ENCODE results near the gene USP15.

USP15 gene

DNA sequence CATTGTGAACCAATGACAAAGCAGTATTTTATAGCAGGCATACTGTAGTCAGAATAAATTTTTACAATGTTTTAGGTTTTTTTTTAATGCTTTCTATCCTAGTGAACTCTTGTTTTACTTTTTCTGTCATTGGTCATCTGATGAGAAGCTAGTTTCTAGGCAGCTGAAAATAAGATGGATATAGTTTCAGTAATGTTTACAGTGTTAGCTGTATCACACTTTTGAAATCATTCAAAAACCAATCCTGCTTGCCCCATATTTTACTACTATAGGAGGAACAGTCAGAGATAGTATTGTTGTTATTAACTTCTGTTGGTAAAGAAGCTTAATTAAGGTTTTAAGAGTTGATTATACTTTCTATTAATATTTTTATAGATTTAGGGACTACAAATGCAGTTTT is 24.5 kb downstream of the USP15 start:
- DNase-seq (ENCODE audit: low read depth), result no peak

- DNase-seq (ENCODE audit: low read depth), result no peak
These were observed 25.1 kb downstream of the USP15 start for GRCh38 chr12:62285284-62285683.

- DNase-seq (ENCODE audit: low read depth), result no peak
These were observed 28.1 kb downstream of the USP15 start for GRCh38 chr12:62288328-62288727.

DNA sequence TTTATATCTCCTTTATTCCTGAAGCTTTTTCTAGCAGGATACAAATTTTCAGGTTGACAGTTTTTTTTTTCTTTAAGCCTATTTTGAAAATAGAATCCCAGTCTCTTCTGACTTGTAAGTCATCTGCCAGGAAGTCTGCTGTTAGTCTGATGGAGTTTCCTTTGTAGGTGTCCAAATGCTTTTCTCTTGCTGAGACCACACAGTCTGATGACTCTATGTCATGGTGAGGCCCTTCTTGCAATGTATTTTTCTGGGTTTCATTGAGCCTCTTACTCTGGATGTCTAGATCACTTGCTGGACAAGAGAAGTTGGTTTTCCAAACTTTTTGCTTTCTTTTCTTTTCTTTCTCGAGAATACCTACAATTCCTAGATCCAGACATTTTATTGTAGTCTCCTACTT is 30.6 kb downstream of the USP15 start:
- no peak for DNase-seq (ENCODE audit: low read depth)

GRCh38 chr12:62291864-62292760 is 31.9 kb downstream of the USP15 start:
- DNase-seq (ENCODE audit: low read depth), result no peak

- no peak for DNase-seq (ENCODE audit: low read depth)
These were observed 32.6 kb downstream of the USP15 start for GRCh38 chr12:62292761-62293344.

DNA sequence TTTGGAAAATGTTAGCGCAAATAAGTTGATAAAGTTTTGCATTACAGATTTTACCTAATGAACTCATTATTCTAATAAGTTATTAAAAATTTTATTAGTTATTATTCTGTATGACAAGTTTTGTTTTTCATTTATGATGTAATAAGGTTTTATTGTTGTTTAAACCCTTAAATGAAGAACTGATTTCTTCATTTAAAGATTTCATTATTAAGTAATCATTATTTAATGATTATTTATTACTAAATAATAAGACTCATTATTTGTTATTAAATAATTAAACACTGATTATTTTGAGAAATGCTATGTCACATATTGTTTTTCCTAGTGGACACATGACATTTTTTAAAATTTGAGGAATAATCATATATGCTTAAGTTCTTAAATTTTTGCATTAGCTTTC is 34.2 kb downstream of the USP15 start:
- no peak for DNase-seq (ENCODE audit: low read depth)

GRCh38 chr12:62296001-62296400 is 35.8 kb downstream of the USP15 start:
- no peak for DNase-seq (ENCODE audit: low read depth)

GRCh38 chr12:62297321-62297720 is 37.1 kb downstream of the USP15 start:
- DNase-seq (ENCODE audit: low read depth), result no peak

DNA sequence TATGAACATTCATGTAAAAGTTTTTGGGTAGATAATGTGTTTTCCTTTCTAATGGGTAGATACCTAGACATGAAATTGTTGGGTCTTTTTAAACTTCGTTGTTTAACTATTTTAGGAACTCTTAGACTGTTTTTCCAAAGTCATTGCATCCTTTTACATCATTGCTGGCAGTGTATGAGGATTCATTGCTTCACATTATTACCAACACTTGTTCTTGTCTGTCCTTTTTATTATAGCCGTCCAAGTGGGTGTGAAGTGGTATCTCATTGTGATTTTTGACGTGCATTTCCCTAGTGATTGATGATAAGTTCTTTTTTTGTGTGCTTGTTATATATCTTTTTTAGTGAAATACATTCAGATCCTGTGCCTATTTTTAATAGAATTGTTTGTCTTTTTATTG is 39.4 kb downstream of the USP15 start:
- DNase-seq (ENCODE audit: low read depth), result no peak

DNA sequence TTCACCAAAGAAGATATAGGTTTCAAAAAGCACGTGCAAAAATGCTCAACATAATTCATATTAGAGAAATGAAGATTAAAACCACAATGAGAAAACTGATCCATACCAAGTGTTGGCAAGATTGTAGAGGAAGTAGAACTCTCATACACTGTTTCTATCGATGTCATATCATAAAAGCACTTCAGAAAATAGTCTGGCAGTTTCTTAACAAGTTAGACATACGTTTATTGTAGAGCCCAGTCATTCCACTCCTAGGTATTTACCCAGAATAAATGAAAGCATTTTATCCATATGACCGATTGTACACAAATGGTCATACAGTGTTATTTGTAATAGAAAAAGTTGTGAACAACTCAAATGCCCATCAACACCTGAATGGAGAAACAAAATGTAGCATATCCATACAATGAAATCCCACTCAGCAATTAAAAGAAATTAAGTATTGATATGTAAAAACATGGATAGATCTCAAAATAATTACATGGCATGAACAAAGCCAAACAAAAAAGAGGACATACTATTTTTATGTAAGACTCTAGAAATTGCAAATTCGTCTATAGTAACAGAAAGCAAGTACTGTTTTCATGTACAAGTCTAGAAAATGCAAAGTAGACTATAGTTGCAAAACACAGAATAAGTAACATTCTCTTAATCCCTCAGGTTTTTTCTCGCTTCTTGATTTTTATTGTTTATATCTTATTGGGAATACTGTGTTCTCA is 41.0 kb downstream of the USP15 start:
- DNase-seq (ENCODE audit: low read depth), result no peak

DNA sequence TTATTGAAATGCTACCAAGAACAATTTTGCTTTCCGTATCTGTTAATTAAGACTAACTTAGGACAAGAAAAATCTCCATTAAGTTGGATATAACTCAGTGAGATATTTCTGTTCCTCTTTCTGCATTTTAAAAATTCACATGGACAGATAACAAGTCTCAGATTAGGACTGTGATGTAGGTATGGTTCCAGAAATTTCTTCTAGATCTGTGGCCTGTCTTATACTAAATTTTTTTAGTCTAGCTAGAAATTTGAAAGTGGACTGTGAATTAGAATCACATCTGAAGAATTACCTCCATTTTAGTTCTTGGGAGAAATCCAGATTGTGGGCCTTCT is 41.6 kb downstream of the USP15 start:
- no peak for DNase-seq (ENCODE audit: low read depth)

DNA sequence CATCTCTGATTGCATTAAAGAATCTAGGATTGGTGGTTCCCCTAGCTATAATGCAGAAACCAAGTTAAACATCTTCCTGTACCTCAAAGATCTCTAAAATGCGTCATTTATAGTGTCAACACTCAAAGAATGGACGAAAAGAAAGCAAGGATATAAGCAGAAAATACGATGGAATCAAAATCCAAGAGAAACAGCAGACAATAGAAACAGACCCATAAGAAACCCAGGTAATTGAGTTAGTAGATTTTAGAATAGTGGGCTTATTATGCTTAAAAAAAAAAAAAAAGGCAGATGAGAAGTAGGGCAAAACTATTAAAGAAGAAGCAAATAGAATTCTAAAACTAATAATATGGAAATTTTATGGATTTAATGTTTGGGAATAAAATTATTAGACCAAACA is 44.4 kb downstream of the USP15 start:
- no peak for DNase-seq (ENCODE audit: low read depth)

- DNase-seq (ENCODE audit: low read depth), result no peak
These were observed 45.6 kb downstream of the USP15 start for GRCh38 chr12:62305778-62306177.

DNA sequence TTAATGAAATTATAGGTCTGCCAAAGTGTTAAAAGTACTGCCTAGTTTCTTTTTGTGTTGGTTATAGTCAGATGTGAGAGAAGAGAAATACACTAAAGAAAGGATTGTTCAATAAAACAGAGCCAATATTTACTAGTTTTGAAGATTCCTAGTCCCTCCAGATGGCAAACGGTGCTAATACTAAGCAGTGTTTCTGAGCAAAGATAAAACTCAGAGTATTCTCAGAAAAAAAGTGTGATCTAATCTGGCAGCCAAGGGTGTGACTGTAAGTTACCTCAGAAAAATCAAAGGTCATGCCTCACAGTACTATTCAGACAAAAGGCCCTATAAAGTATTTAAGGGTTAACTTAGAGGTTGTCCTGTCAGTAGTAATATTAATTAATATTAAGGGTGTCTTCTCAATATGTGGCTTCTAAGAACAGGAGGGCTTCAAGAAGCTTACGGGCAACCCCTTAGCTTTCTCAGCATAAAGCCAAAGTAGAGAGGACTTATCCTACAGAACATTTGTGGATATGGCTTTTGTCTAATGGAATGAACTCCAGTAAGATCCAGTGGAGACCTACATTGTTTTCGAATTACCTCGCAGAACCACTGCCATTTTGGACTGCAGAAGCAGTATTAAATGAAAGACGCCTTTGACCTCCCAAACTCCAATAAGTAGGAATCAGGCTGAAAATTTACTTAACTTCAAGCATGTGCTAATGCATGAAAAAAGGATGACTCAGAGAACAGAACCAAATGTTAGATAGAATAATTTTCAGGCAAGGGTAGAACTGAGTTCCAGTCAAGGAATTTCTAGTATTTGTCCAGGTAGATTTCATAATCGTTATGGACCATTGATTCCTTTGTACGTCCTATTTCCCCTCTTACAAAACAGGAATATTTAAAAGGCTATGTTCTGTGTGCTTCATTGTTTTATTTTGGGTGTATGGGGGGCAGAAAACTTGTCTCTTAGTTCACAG is 46.6 kb downstream of the USP15 start:
- DNase-seq (ENCODE audit: low read depth), result no peak

DNA sequence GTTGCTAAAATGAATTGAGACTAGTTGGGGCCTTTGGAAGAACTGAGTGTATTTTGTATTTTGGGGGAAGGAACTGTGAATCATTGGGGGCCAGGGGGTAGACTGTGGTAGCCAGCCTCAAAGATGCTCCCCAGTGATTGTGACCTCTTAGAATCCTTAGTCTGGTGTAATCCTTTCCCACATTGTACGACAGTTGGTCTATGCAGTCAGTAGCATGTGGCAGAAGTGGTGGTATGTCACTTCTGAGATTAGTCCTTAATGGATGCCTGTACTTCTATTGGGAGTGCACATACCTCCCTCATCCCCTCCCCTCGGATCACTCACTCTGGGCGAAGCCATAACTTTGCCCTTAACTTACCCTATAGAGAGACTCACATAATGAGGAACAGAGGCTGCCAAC is 48.0 kb downstream of the USP15 start:
- no peak for DNase-seq (ENCODE audit: low read depth)

GRCh38 chr12:62313727-62314380 is 53.6 kb downstream of the USP15 start:
- no peak for DNase-seq (ENCODE audit: low read depth)

- DNase-seq (ENCODE audit: low read depth), result no peak
These were observed 56.8 kb downstream of the USP15 start for GRCh38 chr12:62317017-62317416.

- DNase-seq (ENCODE audit: low read depth), result no peak
These were observed 58.9 kb downstream of the USP15 start for GRCh38 chr12:62319058-62319457.

GRCh38 chr12:62320054-62320453 is 59.9 kb downstream of the USP15 start:
- DNase-seq (ENCODE audit: low read depth), result no peak

- DNase-seq (ENCODE audit: low read depth), result no peak
These were observed 63.2 kb downstream of the USP15 start for GRCh38 chr12:62323386-62323785.
